Prostate gland (tissue), 2 donors: ENCODE results near the gene OGDH.

ENCODE experiments used
- POLR2A ChIP-seq: fragments of 450-650 bp; IDR thresholded peaks from one replicate; pipeline ENCODE4 v1.6.1; 2016; ENCODE audit warnings: antibody characterized with exemption, mild to moderate bottlenecking
- POLR2AphosphoS5 ChIP-seq: sonication (generic); formaldehyde crosslinking; IDR thresholded peaks from one replicate; pipeline ENCODE4 v1.6.1; 2017; ENCODE audit warnings: antibody characterized with exemption
- TF ChIP-seq, protein P1 (sequence below), 4 experiments: fragments of 200-600 bp in 2 of 4; fragments of 450-650 bp in 2 of 4; sonication (generic) in 2 of 4; IDR thresholded peaks; 1 replicate in 3 of 4; 2 replicates in 1 of 4; pipeline ENCODE4 v1.5.1; 2016 to 2019; ENCODE audit warnings: antibody characterized with exemption in 4 of 4, mild to moderate bottlenecking in 2 of 4, moderate library complexity in 2 of 4

DNA sequence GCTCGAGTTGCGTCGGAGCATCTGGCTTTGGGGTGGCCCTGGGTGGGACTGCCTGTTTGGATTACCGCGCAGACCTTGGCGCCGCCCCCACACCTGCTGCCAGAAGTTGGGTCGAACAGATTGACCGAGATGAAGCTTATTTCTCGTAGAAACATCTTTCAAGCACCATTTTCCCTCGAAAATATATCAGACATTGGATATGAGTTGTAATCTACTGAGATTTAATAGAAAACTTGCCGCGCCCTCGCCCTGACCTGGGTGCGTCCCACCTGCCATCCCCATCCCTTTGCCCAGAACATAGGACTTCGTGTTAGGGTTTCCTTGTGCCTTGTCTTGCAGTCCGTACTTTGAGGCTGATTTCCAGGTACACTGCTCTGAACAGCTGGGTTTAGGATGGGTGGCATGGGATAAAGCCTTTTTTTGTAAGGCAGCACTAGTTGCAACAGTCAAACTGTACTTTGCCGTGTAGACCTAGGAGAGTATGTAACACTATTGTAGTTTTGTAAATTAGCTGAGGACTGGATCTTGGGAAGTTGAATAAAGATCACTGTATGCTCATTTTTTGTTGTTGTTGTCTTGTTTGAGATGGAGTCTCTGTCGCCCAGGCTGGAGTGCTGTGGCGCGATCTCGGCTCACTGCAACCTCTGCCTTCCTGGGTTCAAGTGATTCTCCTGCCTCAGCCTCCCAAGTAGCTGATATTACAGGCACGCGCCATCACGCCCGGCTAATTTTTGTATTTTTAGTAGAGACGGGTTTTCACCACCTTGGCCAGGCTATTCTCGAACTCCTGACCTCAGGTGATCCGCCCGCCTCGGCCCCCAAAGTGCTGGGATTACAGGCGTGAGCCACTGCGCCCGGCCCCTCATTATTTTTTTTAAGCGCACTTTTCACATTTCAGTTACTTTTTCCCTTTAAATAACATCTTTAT is 978 bp downstream of the OGDH start:
- TF ChIP-seq POLR2A (no peak), POLR2AphosphoS5 (no peak)
- TF ChIP-seq, protein P1, sequence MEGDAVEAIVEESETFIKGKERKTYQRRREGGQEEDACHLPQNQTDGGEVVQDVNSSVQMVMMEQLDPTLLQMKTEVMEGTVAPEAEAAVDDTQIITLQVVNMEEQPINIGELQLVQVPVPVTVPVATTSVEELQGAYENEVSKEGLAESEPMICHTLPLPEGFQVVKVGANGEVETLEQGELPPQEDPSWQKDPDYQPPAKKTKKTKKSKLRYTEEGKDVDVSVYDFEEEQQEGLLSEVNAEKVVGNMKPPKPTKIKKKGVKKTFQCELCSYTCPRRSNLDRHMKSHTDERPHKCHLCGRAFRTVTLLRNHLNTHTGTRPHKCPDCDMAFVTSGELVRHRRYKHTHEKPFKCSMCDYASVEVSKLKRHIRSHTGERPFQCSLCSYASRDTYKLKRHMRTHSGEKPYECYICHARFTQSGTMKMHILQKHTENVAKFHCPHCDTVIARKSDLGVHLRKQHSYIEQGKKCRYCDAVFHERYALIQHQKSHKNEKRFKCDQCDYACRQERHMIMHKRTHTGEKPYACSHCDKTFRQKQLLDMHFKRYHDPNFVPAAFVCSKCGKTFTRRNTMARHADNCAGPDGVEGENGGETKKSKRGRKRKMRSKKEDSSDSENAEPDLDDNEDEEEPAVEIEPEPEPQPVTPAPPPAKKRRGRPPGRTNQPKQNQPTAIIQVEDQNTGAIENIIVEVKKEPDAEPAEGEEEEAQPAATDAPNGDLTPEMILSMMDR (IDR thresholded peaks at IDR 0.05), result no peak
